PC-9 (cell line): ENCODE data around the gene ROPN1. TPM values are rescaled to one million over a fixed set of nuclear protein-coding genes. Genes with fewer than 3 reads are reported as not detected.
"Not testable (repeated sequence)": the region's sequence is repeated elsewhere in the genome, so short reads cannot be mapped to it uniquely, and the experiment has no call there.

Experiments used
- BruUV-seq: library from RNA; stranded (reverse); fragments of 400-500 nt; replicated peaks from 2 replicates; lab custom pipeline; 2021; lab: Mats Ljungman, UMichigan
- CTCF ChIA-PET: fragments of 300-600 bp; sonication (Branson Sonifier 250); formaldehyde crosslinking; loops from one replicate; lab custom pipeline; 2022; ENCODE audit warnings: antibody characterized with exemption; lab: Charles Lee
- POLR2A ChIA-PET: fragments of 300-600 bp; sonication (Branson Sonifier 250); formaldehyde crosslinking; loops from one replicate; lab custom pipeline; 2022; ENCODE audit warnings: antibody characterized with exemption; ENCODE audit not compliant: unreplicated experiment; lab: Charles Lee
- DNase-seq, 2 experiments: peaks; one replicate each; pipeline versions ENCODE4 v3.0.0 to v3.0.0-alpha.2; 2015 to 2022; ENCODE audit warnings: mixed read lengths in 1 of 2
- H2AFZ ChIP-seq: fragments of 200-600 bp; sonication (generic); 2 replicates; pipeline ENCODE4 v1.8.1; 2017; ENCODE audit warnings: antibody characterized with exemption
- H3F3A ChIP-seq: fragments of 200-600 bp; sonication (generic); 2 replicates; pipeline ENCODE4 v1.8.1; 2017; ENCODE audit warnings: antibody characterized with exemption, mild to moderate bottlenecking, low read depth; ENCODE audit not compliant: insufficient read depth
- H3K27ac ChIP-seq: fragments of 200-600 bp; sonication (generic); 2 replicates; pipeline ENCODE4 v1.6.1; 2016; ENCODE audit warnings: mixed run types
- H3K27me3 ChIP-seq: fragments of 200-600 bp; sonication (generic); 2 replicates; pipeline ENCODE4 v1.6.1; 2016; ENCODE audit warnings: low read depth, mixed run types; ENCODE audit not compliant: insufficient read depth
- H3K36me3 ChIP-seq: fragments of 200-600 bp; sonication (generic); 2 replicates; pipeline ENCODE4 v1.6.1; 2016; ENCODE audit warnings: low read depth, mixed run types
- H3K4me1 ChIP-seq: fragments of 200-600 bp; sonication (generic); replicated peaks from 2 replicates; pipeline ENCODE4 v1.6.1; 2016; ENCODE audit warnings: mixed run types; ENCODE audit not compliant: insufficient read depth
- H3K4me2 ChIP-seq: fragments of 200-600 bp; sonication (generic); 2 replicates; pipeline ENCODE4 v1.6.1; 2017; ENCODE audit warnings: mixed run types
- H3K4me3 ChIP-seq: fragments of 200-600 bp; sonication (generic); 2 replicates; pipeline ENCODE4 v1.6.1; 2016; ENCODE audit warnings: mixed run types
- H3K79me2 ChIP-seq: fragments of 200-600 bp; sonication (generic); 2 replicates; pipeline ENCODE4 v1.6.1; 2017; ENCODE audit warnings: low read depth, mixed run types
- H3K9me2 ChIP-seq: fragments of 200-600 bp; sonication (generic); 2 replicates; pipeline ENCODE4 v1.8.1; 2017; ENCODE audit warnings: mild to moderate bottlenecking; ENCODE audit not compliant: insufficient read depth
- H3K9me3 ChIP-seq: fragments of 200-600 bp; sonication (generic); 2 replicates; pipeline ENCODE4 v1.8.1; 2016; ENCODE audit warnings: low read depth; ENCODE audit not compliant: insufficient read depth
- H4K20me1 ChIP-seq: fragments of 200-600 bp; sonication (generic); 2 replicates; pipeline ENCODE4 v1.8.1; 2017; ENCODE audit not compliant: insufficient read depth
- EZH2 ChIP-seq: fragments of 200-600 bp; sonication (generic); IDR thresholded peaks from 2 replicates; pipeline ENCODE4 v1.8.0; 2017; ENCODE audit warnings: antibody characterized with exemption, low read depth
- intact Hi-C: fragments of 100-400 bp; cut with micrococcal nuclease; formaldehyde crosslinking; loops from one replicate; pipeline ENCODE4 v1.10.0; 2022; ENCODE audit not compliant: unreplicated experiment
- total RNA-seq: library from RNA; stranded (reverse); gene quantifications from 2 replicates; pipeline ENCODE4 v1.2.3, GENCODE V29; 2021
- TF ChIP-seq, protein P1 (sequence below): fragments of 200-600 bp; sonication (generic); conservative IDR thresholded peaks from 2 replicates; pipeline ENCODE4 v1.6.1; 2017; ENCODE audit warnings: mixed run types, antibody characterized with exemption, mild to moderate bottlenecking, moderate library complexity

Gene ROPN1
- total RNA-seq, 1 experiment from 2014 or later, result not detected

DNA sequence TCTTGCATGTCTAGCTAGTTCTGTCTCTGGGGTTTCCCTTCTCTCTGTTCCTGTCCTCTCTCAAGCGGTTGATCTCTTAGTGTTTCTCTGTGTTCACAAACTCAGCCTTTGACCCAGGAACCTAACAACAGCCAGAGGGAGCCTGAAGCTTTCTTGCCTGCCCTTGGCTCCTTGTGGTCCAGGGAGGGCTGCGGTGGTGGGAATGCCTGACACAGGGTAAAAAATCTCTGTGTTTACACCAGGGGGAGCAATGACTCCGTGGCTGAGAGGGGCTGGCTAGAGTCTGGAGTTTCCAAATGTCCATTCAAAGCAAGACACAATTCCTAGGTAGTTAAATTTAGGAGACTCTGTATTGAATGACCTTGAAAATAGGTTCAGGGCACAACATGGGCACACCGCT, 24.6 kb upstream of the ROPN1 start:
- intact Hi-C loops, result loop anchor here (1.0 to 5.0 kb wide), 4 partner anchors 62 to 541 kb away; no protein-coding TSS in a partner anchor
- H3K27me3 ChIP-seq, result peaks cover 67% of the 10 kb centered on the region
- H3K27ac ChIP-seq, BruUV-seq, POLR2A ChIA-PET, H3K79me2 ChIP-seq, H3K4me2 ChIP-seq, H3F3A ChIP-seq, H3K4me3 ChIP-seq, H2AFZ ChIP-seq, H3K9me2 ChIP-seq, H3K4me1 ChIP-seq, H3K9me3 ChIP-seq, H3K36me3 ChIP-seq, H4K20me1 ChIP-seq: not testable (repeated sequence)
- peak in 1 of 2 experiments; percentile 31 for DNase-seq
- CTCF ChIA-PET, result interaction anchor here (0.6 kb wide), 2 partner anchors 354 to 533 kb away, joined by 3 read pairs; no protein-coding TSS in a partner anchor
- TF ChIP-seq, protein P1, sequence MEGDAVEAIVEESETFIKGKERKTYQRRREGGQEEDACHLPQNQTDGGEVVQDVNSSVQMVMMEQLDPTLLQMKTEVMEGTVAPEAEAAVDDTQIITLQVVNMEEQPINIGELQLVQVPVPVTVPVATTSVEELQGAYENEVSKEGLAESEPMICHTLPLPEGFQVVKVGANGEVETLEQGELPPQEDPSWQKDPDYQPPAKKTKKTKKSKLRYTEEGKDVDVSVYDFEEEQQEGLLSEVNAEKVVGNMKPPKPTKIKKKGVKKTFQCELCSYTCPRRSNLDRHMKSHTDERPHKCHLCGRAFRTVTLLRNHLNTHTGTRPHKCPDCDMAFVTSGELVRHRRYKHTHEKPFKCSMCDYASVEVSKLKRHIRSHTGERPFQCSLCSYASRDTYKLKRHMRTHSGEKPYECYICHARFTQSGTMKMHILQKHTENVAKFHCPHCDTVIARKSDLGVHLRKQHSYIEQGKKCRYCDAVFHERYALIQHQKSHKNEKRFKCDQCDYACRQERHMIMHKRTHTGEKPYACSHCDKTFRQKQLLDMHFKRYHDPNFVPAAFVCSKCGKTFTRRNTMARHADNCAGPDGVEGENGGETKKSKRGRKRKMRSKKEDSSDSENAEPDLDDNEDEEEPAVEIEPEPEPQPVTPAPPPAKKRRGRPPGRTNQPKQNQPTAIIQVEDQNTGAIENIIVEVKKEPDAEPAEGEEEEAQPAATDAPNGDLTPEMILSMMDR, result peak; percentile 44

DNA sequence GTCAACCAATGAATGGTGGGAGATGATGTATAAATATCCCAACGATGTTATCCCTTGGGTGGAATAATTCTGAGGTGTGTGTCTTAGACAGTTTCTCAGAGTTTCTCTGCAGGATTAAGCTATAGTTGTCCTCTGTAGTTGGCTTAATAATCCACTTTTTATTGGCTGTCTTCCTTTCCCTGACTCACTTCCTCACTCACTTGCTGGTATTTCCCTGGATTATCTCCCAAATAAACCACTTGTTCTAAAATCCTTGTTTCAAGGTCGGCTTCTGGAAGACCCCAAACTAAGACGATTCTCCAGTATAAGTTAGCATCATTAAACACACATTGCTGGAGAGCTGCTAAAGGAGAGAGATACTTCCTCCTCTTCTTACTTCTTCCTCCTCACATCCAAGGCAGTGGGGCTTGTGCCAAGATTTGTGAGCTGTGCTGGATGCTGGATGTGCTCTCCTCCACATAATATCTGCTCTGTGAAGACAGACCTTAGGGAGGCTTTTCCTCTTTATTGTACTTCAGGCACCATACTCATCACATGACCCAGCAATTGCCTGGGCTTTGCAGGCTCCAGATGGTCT, 22.5 kb upstream of the ROPN1 start:
- Histone ChIP-seq H3K4me3 (no peak overlapping the region), H2AFZ (no peak overlapping the region), H3K27ac (no peak overlapping the region), H3K36me3 (no peaks in the 10 kb centered on the region), H3F3A (no peaks in the 10 kb centered on the region), H3K27me3 (peaks cover 54% of the 10 kb centered on the region), H4K20me1 (no peaks in the 10 kb centered on the region), H3K79me2 (no peaks in the 10 kb centered on the region), H3K4me2 (no peak overlapping the region), H3K9me3 (no peaks in the 10 kb centered on the region), H3K4me1 (no peaks in the 10 kb centered on the region), H3K9me2 (no peaks in the 10 kb centered on the region)
- BruUV-seq, result no TSS peak
- CTCF ChIA-PET, result no interaction called here
- POLR2A ChIA-PET, result no interaction called here
- TF ChIP-seq EZH2, result no peak
- TF ChIP-seq, protein P1, result no peak
- DNase-seq, result no peak
- intact Hi-C loops, result no loop called here

DNA sequence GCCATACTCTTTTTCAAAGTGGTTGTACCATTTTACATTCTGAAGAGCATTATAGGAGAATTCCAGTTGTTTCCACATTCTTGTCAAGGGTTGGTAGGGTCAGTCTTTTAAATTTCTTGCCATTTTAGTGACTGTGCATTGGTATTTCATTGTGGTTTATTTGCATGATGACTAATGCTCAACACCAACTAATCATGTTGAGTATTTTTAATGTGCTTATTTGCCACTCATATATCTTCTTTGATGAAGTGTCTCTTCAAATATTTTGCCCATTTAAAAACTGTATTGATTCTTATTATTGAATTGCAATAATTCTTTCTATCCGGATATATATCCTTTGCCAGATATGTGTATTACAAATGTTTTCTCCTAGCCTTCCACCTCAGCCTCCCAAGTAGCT, 16.4 kb upstream of the ROPN1 start:
- H3K4me3 ChIP-seq, BruUV-seq, H3F3A ChIP-seq, H3K9me3 ChIP-seq, H3K4me1 ChIP-seq, H3K27ac ChIP-seq, H3K9me2 ChIP-seq, H3K4me2 ChIP-seq, H3K79me2 ChIP-seq, CTCF ChIA-PET, DNase-seq, H4K20me1 ChIP-seq, POLR2A ChIA-PET, intact Hi-C loops, H2AFZ ChIP-seq, H3K36me3 ChIP-seq: not testable (repeated sequence)
- H3K27me3 ChIP-seq, result peaks cover 26% of the 10 kb centered on the region

DNA sequence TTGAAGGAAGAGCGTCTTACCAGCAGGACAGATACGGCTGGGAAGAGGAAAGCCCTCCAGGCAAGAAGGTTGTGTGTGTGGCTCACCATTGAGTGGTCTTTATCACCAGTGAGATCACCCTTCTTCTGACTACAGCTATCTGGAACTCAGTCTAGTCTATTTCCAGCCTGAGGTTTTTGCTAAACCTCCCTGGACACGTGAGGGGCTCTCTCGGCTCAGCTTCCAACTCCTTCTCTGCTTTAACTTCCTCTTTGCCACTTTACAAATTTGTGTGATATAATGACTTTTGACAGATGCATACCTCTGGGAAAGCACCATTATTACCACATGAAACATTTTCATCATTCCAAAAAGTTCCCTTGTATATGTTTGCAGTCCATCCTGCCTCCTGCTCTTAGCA, 15.3 kb upstream of the ROPN1 start:
- ChIA-PET POLR2A (no interaction called here), CTCF (no interaction called here)
- Histone ChIP-seq H3K4me1 (no peaks in the 10 kb centered on the region), H2AFZ (no peak overlapping the region), H3K9me2 (no peaks in the 10 kb centered on the region), H3K4me2 (no peak overlapping the region), H4K20me1 (no peaks in the 10 kb centered on the region), H3K27me3 (peaks cover 29% of the 10 kb centered on the region), H3K36me3 (no peaks in the 10 kb centered on the region), H3F3A (no peaks in the 10 kb centered on the region), H3K27ac (no peak overlapping the region), H3K9me3 (no peaks in the 10 kb centered on the region), H3K4me3 (no peak overlapping the region), H3K79me2 (no peaks in the 10 kb centered on the region)
- DNase-seq, result no peak
- TF ChIP-seq EZH2, result no peak
- TF ChIP-seq, protein P1, result no peak
- intact Hi-C loops, result no loop called here
- no TSS peak for BruUV-seq

DNA sequence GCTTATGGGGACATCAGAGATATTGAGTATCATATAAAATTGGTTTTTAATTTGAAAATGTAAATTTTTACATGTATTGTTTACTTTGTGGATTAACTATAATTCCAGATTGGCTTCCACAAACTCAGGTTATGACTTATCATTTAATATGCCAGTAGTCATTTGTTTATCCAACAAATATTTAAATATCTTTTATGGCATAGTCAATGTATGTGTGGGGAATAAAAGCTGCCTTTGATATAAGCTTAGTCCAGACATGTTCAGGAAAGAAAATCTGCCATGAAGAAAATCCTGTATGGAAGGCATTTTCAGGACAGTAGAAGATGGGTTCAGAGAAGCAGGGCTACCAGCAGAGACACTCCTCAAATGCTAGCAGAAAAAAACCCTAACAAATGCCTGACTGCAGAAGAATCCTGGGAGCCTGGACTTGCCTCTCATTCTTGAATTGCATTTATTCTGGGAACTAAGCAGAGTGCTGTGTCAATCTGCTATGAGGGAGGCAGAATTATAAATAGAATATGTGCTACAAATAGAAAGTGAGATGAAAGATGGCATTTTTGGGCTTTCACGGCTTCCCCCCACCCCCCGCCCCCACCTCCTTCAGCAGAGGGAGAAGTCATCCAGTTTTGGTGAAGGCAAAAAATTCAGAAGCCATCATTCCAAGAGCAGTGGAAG, 10.6 kb upstream of the ROPN1 start:
- CTCF ChIA-PET, H3K9me3 ChIP-seq, DNase-seq, H3K36me3 ChIP-seq, H3F3A ChIP-seq, H3K27ac ChIP-seq, H3K9me2 ChIP-seq, H3K4me3 ChIP-seq, POLR2A ChIA-PET, H3K4me1 ChIP-seq, H3K79me2 ChIP-seq, H2AFZ ChIP-seq, H4K20me1 ChIP-seq, intact Hi-C loops, BruUV-seq, H3K4me2 ChIP-seq: not testable (repeated sequence)
- peaks cover 58% of the 10 kb centered on the region for H3K27me3 ChIP-seq
